ENCODE measurements around the gene SLFNL1.

GRCh38 chr1:41014871-41015270 is 6.7 kb downstream of the SLFNL1 start:
- TF ChIP-seq, protein P1, sequence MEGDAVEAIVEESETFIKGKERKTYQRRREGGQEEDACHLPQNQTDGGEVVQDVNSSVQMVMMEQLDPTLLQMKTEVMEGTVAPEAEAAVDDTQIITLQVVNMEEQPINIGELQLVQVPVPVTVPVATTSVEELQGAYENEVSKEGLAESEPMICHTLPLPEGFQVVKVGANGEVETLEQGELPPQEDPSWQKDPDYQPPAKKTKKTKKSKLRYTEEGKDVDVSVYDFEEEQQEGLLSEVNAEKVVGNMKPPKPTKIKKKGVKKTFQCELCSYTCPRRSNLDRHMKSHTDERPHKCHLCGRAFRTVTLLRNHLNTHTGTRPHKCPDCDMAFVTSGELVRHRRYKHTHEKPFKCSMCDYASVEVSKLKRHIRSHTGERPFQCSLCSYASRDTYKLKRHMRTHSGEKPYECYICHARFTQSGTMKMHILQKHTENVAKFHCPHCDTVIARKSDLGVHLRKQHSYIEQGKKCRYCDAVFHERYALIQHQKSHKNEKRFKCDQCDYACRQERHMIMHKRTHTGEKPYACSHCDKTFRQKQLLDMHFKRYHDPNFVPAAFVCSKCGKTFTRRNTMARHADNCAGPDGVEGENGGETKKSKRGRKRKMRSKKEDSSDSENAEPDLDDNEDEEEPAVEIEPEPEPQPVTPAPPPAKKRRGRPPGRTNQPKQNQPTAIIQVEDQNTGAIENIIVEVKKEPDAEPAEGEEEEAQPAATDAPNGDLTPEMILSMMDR (IDR thresholded peaks at IDR 0.05; ENCODE audit: insufficient read depth, low read depth, low read length): no peak
- TF ChIP-seq EZH2 (IDR thresholded peaks at IDR 0.05; ENCODE audit: insufficient read depth, low read length): no peak

Data from astrocyte (in vitro differentiated cells and primary cell).